Parathyroid adenoma (tissue), 2 donors: ENCODE data around the gene TRH.

Experiments
- H2AFZ ChIP-seq: fragments of 300-600 bp; sonication (generic); one replicate; pipeline ENCODE4 v1.7.0; 2017; ENCODE audit warnings: antibody characterized with exemption, mild to moderate bottlenecking
- H3K27ac ChIP-seq: fragments of 300-600 bp; sonication (generic); one replicate; pipeline ENCODE4 v1.7.0; 2017
- H3K27me3 ChIP-seq: fragments of 300-600 bp; sonication (generic); one replicate; pipeline ENCODE4 v1.7.0; 2017; ENCODE audit warnings: low read length; ENCODE audit not compliant: control insufficient read depth, insufficient read depth
- H3K36me3 ChIP-seq: fragments of 300-600 bp; sonication (generic); one replicate; pipeline ENCODE4 v1.7.0; 2017; ENCODE audit warnings: low read length; ENCODE audit not compliant: control insufficient read depth, insufficient read depth
- H3K4me1 ChIP-seq: fragments of 300-600 bp; sonication (generic); one replicate; pipeline ENCODE4 v1.7.0; 2017; ENCODE audit warnings: control low read depth
- H3K4me2 ChIP-seq: fragments of 300-600 bp; sonication (generic); one replicate; pipeline ENCODE4 v1.7.0; 2017; ENCODE audit warnings: low read length
- H3K4me3 ChIP-seq: fragments of 300-600 bp; sonication (generic); one replicate; pipeline ENCODE4 v1.7.0; 2017; ENCODE audit warnings: low read depth, low read length
- H3K79me2 ChIP-seq: fragments of 300-600 bp; sonication (generic); one replicate; pipeline ENCODE4 v1.7.0; 2017; ENCODE audit warnings: control low read depth
- H3K9ac ChIP-seq: fragments of 300-600 bp; sonication (generic); one replicate; pipeline ENCODE4 v1.7.0; 2017; ENCODE audit warnings: mild to moderate bottlenecking
- H3K9me3 ChIP-seq: fragments of 300-600 bp; sonication (generic); one replicate; pipeline ENCODE4 v1.7.0; 2017; ENCODE audit warnings: low read length; ENCODE audit not compliant: control insufficient read depth
- TF ChIP-seq, protein P1 (sequence below): fragments of 300-600 bp; sonication (generic); IDR thresholded peaks from one replicate; pipeline ENCODE4 v1.7.0; 2017; ENCODE audit warnings: antibody characterized with exemption, mild to moderate bottlenecking
- donor health status: primary hyperparathyroidism.

TRH gene

DNA sequence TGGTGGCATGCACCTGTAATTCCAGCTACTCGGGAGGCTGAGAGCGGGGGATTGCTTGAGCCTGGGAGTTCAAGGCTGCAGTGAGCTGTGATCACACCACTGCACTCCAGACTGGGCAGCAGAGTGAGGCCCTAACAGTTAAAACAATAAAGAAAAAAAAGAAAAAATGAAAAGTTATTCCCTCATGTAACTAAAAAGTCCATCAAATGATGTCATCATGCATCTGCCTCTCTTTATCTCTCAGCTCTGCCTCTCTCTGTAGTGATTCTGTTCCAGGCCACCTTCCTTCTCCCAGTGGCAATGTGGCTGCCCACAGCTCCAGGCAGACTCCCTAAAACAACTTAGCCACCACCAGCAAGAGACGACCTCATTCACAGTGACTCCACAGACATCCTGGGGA lies 31.5 kb upstream of the TRH start:
- H3K9ac ChIP-seq, result no peak overlapping the region

DNA sequence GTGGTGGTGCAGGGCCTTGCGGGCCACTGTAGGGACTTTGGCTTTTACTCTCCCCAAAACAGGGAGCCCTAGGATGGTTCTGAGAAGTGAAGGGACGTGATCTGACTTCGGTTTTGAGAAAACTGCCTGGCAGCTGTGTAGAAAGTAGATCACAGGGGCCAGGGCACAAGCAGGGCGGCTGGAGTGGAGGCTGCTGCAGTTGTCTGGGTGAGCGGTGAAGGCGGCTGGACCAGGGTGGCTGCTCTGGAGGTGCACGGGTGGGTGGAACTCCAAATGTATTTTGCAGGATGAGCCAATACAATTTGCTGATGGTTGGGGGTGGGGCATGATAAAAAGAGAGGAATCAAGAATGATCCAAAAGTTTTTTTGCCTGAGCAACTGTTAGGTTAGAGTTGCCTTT lies 29.8 kb upstream of the TRH start:
- no peak overlapping the region for H3K4me2 ChIP-seq
- no peaks in the 10 kb centered on the region for H3K79me2 ChIP-seq
- TF ChIP-seq, protein P1, sequence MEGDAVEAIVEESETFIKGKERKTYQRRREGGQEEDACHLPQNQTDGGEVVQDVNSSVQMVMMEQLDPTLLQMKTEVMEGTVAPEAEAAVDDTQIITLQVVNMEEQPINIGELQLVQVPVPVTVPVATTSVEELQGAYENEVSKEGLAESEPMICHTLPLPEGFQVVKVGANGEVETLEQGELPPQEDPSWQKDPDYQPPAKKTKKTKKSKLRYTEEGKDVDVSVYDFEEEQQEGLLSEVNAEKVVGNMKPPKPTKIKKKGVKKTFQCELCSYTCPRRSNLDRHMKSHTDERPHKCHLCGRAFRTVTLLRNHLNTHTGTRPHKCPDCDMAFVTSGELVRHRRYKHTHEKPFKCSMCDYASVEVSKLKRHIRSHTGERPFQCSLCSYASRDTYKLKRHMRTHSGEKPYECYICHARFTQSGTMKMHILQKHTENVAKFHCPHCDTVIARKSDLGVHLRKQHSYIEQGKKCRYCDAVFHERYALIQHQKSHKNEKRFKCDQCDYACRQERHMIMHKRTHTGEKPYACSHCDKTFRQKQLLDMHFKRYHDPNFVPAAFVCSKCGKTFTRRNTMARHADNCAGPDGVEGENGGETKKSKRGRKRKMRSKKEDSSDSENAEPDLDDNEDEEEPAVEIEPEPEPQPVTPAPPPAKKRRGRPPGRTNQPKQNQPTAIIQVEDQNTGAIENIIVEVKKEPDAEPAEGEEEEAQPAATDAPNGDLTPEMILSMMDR, result no peak
- H3K27ac ChIP-seq, result no peak overlapping the region
- no peaks in the 10 kb centered on the region for H3K27me3 ChIP-seq
- no peak overlapping the region for H3K9ac ChIP-seq
- H3K36me3 ChIP-seq, result no peaks in the 10 kb centered on the region
- H3K4me3 ChIP-seq, result no peak overlapping the region
- H3K4me1 ChIP-seq, result no peaks in the 10 kb centered on the region
- H3K9me3 ChIP-seq, result no peaks in the 10 kb centered on the region
- no peak overlapping the region for H2AFZ ChIP-seq

More for the DNA sequence above, 31.5 kb upstream of the TRH start:
- no peaks in the 10 kb centered on the region for H3K4me1 ChIP-seq
- H2AFZ ChIP-seq, result no peak overlapping the region
- no peak overlapping the region for H3K27ac ChIP-seq
- H3K27me3 ChIP-seq, result no peaks in the 10 kb centered on the region
- H3K9me3 ChIP-seq, result no peaks in the 10 kb centered on the region
- H3K4me3 ChIP-seq, result no peak overlapping the region
- TF ChIP-seq, protein P1, result no peak
- H3K4me2 ChIP-seq, result no peak overlapping the region
- no peaks in the 10 kb centered on the region for H3K36me3 ChIP-seq
- no peaks in the 10 kb centered on the region for H3K79me2 ChIP-seq

DNA sequence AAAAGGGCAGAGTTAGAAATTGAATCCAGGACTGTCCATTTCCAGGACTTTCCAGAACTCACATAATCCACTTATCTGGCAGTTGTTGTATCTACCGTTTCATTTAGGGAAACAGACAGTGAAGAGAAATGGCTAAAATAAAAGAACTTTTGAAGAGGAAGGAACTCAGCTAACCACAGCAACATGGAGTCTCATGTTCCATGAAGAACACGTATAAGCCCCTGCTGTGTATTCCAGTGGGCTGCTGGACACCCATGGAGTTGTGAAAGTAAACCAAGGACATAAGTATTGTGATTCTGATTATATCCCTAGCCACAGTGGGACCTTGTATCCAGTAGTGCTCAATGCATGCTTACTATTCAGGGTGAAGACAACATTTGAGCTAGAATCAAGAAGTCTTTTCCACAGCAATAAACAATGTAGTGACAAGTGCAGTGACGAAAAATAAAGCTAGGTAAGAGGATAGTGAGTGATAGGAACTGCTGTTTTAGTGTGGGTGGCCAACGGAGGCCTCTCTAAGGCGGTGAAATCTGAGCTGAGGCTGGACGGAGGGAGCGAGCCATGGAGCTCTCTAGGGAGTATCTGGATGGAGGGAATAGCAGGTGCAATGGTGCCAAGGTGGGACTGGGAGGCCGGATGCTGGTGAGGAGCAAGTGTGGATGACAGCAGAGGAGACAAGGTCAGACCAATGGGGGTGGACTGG lies 26.8 kb upstream of the TRH start:
- Histone ChIP-seq H3K79me2 (no peaks in the 10 kb centered on the region), H3K9me3 (no peaks in the 10 kb centered on the region), H3K4me2 (no peak overlapping the region), H3K9ac (no peak overlapping the region), H3K4me3 (no peak overlapping the region), H2AFZ (no peak overlapping the region), H3K27ac (no peak overlapping the region), H3K4me1 (no peaks in the 10 kb centered on the region), H3K27me3 (no peaks in the 10 kb centered on the region), H3K36me3 (no peaks in the 10 kb centered on the region)
- TF ChIP-seq, protein P1, result no peak

DNA sequence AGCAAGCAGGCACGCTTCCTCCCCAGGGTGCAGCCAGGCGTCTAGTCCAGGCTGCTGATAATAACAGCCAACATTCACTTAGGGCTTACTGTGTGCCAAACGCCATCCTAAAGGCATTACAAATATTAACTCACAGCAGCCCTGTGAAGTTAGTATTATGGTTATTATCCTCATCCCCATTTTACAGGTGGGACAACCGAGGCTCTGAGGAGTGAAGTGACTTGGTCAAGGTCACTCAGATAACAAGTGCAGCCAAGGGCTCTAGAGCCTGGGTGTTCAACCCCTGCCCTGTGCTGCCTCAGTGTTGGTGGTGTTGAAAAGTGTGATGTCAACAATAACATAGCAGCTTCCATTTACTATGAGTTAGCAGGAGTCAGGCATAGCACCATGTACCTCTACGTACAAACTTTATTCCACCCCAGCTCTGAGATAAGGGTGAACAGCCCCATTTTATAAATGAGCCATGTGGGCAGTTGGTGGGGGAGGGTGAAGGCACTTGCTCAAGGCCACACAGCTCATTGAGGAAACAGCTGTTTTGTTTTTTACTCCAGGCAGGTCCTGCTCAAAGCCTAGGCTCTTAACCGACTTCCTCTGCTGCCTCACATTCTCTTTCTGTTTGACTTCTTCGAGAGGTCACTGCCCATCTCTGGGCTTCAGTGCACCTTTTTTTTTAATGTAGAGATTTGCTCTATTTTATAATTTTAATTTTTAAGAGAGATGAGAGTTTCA lies 24.0 kb upstream of the TRH start:
- Histone ChIP-seq H3K9me3 (no peaks in the 10 kb centered on the region), H3K36me3 (no peaks in the 10 kb centered on the region), H3K27me3 (no peaks in the 10 kb centered on the region), H3K79me2 (no peaks in the 10 kb centered on the region), H2AFZ (no peak overlapping the region), H3K4me3 (no peak overlapping the region), H3K9ac (no peak overlapping the region), H3K4me2 (no peak overlapping the region), H3K27ac (no peak overlapping the region), H3K4me1 (no peaks in the 10 kb centered on the region)
- TF ChIP-seq, protein P1, result no peak
